ENCODE data around the gene SORCS2.

- TF ChIP-seq POLR2A (IDR thresholded peaks at IDR 0.05; ENCODE audit: low read length) (no peak), GATA1 (IDR thresholded peaks at IDR 0.05; ENCODE audit: low read depth, low read length) (no peak)
Observed at GRCh38 chr4:7641712-7642111, 449.4 kb downstream of the SORCS2 start.
